Inferior parietal cortex (tissue), 1 donor: Measurements from ENCODE around the gene CENPC.
"Not testable (repeated sequence)": the region's sequence is repeated elsewhere in the genome, so short reads cannot be mapped to it uniquely, and the experiment has no call there.

Source experiments
- DNase-seq: peaks from one replicate; pipeline ENCODE4 v3.0.0-alpha.2; 2016; ENCODE audit errors: extremely low spot score

Gene CENPC

GRCh38 chr4:67545199-67546003 is at the start of gene CENPC:
Gene CENPC (minus strand): TSS chr4:67545503. CDS start chr4:67545355, 148 bp downstream.
- peak; percentile 97 for DNase-seq

GRCh38 chr4:67593741-67594175 is 48.5 kb upstream of the CENPC start:
- peak; percentile 44 for DNase-seq

- DNase-seq, result no peak
Measured at GRCh38 chr4:67587156-67587555, 41.9 kb upstream of the CENPC start.

GRCh38 chr4:67584496-67584895 is 39.2 kb upstream of the CENPC start:
- no peak for DNase-seq

- DNase-seq, result no peak
Measured at GRCh38 chr4:67581913-67582312, 36.6 kb upstream of the CENPC start.

- DNase-seq, result no peak
Measured at GRCh38 chr4:67581208-67581857, 36.0 kb upstream of the CENPC start.

GRCh38 chr4:67580577-67580976 is 35.3 kb upstream of the CENPC start:
- DNase-seq, result no peak

- no peak for DNase-seq
Measured at GRCh38 chr4:67576538-67576937, 31.2 kb upstream of the CENPC start.

- no peak for DNase-seq
Measured at GRCh38 chr4:67576059-67576466, 30.8 kb upstream of the CENPC start.

- no peak for DNase-seq
Measured at GRCh38 chr4:67575232-67576058, 30.1 kb upstream of the CENPC start.

- DNase-seq, result no peak
Measured at GRCh38 chr4:67573193-67573592, 27.9 kb upstream of the CENPC start.

- DNase-seq, result no peak
Measured at GRCh38 chr4:67571975-67572374, 26.7 kb upstream of the CENPC start.

- no peak for DNase-seq
Measured at GRCh38 chr4:67570537-67570936, 25.2 kb upstream of the CENPC start.

GRCh38 chr4:67568820-67569219 is 23.5 kb upstream of the CENPC start:
- no peak for DNase-seq

GRCh38 chr4:67566335-67566734 is 21.0 kb upstream of the CENPC start:
- DNase-seq, result no peak

GRCh38 chr4:67565284-67565683 is 20.0 kb upstream of the CENPC start:
- no peak for DNase-seq

- DNase-seq, result no peak
Measured at GRCh38 chr4:67558493-67558892, 13.2 kb upstream of the CENPC start, which contains the start of gene STAP1. Gene STAP1 (plus strand): TSS chr4:67558727. CDS start chr4:67558810, 83 bp downstream.

GRCh38 chr4:67556436-67556835 is 11.1 kb upstream of the CENPC start:
- no peak for DNase-seq

GRCh38 chr4:67555447-67555846 is 10.1 kb upstream of the CENPC start:
- DNase-seq, result no peak

GRCh38 chr4:67554096-67554495 is 8.8 kb upstream of the CENPC start:
- no peak for DNase-seq

GRCh38 chr4:67552146-67552792 is 7.0 kb upstream of the CENPC start:
- DNase-seq, result not testable (repeated sequence)

GRCh38 chr4:67550857-67551256 is 5.6 kb upstream of the CENPC start:
- no peak for DNase-seq
